NCI-H1436 (cell line): ENCODE data around the gene KIAA0232.

Source experiments
- DNase-seq: peaks from one replicate; lab custom pipeline; 2025; lab: John Stamatoyannopoulos, UW

The KIAA0232 gene

GRCh38 chr4:6917461-6918271 is 135.1 kb downstream of the KIAA0232 start:
- DNase-seq = peak; percentile 35

- DNase-seq = no peak
These were observed 135.8 kb downstream of the KIAA0232 start for GRCh38 chr4:6918338-6918737.

- no peak for DNase-seq
These were observed 137.6 kb downstream of the KIAA0232 start for GRCh38 chr4:6920171-6920570.

GRCh38 chr4:6923507-6923906 is 141.0 kb downstream of the KIAA0232 start:
- DNase-seq = no peak

GRCh38 chr4:6924361-6924779 is 141.8 kb downstream of the KIAA0232 start:
- no peak for DNase-seq

- no peak for DNase-seq
These were observed 142.9 kb downstream of the KIAA0232 start for GRCh38 chr4:6925357-6925836.

- DNase-seq = no peak
These were observed 143.6 kb downstream of the KIAA0232 start for GRCh38 chr4:6926081-6926480.

- DNase-seq = no peak
These were observed 144.4 kb downstream of the KIAA0232 start for GRCh38 chr4:6926681-6927478.

GRCh38 chr4:6928081-6928480 is 145.6 kb downstream of the KIAA0232 start:
- no peak for DNase-seq

GRCh38 chr4:6929339-6929811 is 146.8 kb downstream of the KIAA0232 start:
- no peak for DNase-seq

GRCh38 chr4:6929812-6930464 is 147.4 kb downstream of the KIAA0232 start:
- DNase-seq = no peak

GRCh38 chr4:6932475-6932874 is 149.9 kb downstream of the KIAA0232 start:
- no peak for DNase-seq

- no peak for DNase-seq
These were observed 150.4 kb downstream of the KIAA0232 start for GRCh38 chr4:6932918-6933317.
